H1 (cell line): ENCODE measurements around the gene SH2D2A. TPM values are rescaled to one million over a fixed set of nuclear protein-coding genes. Genes with fewer than 3 reads are reported as not detected.

Experiments
- CTCF ChIA-PET: fragments of 300-600 bp; sonication (Branson Sonifier 250); formaldehyde crosslinking; loops from one replicate; lab custom pipeline; 2021; ENCODE audit not compliant: partially characterized antibody; lab: Charles Lee
- POLR2A ChIA-PET: fragments of 300-600 bp; sonication (Branson Sonifier 250); formaldehyde crosslinking; loops from one replicate; lab custom pipeline; 2021; ENCODE audit warnings: inconsistent platforms; ENCODE audit not compliant: partially characterized antibody; lab: Charles Lee
- DNase-seq, 2 experiments: peaks; one replicate each; pipeline versions ENCODE4 v3.0.0 to v3.0.0-alpha.2; 2010 to 2022; ENCODE audit warnings: low spot score in 2 of 2, low read depth in 1 of 2, mixed read lengths in 1 of 2
- FAIRE-seq: peaks from 2 replicates; lab custom pipeline; 2011; peaks lifted over from hg19 to GRCh38; lab: Jason Lieb, UNC
- H2AFZ ChIP-seq: 2 replicates; pipeline ENCODE4 v1.8.1; 2012; ENCODE audit warnings: low read length, inconsistent platforms
- H2AK5ac ChIP-seq: 2 replicates; pipeline ENCODE4 v1.6.1; 2013; ENCODE audit warnings: low read depth, low read length
- H2BK120ac ChIP-seq: replicated peaks from 2 replicates; pipeline ENCODE3; 2013; ENCODE audit warnings: low read depth, low read length, inconsistent platforms
- H2BK12ac ChIP-seq: 2 replicates; pipeline ENCODE4 v1.6.1; 2013; ENCODE audit warnings: low read depth, low read length
- H2BK15ac ChIP-seq: 2 replicates; pipeline ENCODE4 v1.6.1; 2013; ENCODE audit warnings: low read length
- H2BK20ac ChIP-seq: 2 replicates; pipeline ENCODE4 v1.6.1; 2013; ENCODE audit warnings: low read length
- H2BK5ac ChIP-seq: 2 replicates; pipeline ENCODE4 v1.6.1; 2013; ENCODE audit warnings: low read depth, low read length
- H3K14ac ChIP-seq: 2 replicates; pipeline ENCODE4 v1.6.1; 2013; ENCODE audit warnings: inconsistent platforms; ENCODE audit not compliant: insufficient read length
- H3K18ac ChIP-seq: 2 replicates; pipeline ENCODE4 v1.6.1; 2013; ENCODE audit warnings: low read length; ENCODE audit errors: extremely low read depth
- H3K23ac ChIP-seq: 2 replicates; pipeline ENCODE4 v1.6.1; 2013; ENCODE audit warnings: inconsistent platforms; ENCODE audit not compliant: insufficient read length
- H3K23me2 ChIP-seq: 2 replicates; pipeline ENCODE4 v1.6.1; 2013; ENCODE audit warnings: low read depth, low read length
- H3K27ac ChIP-seq: 2 replicates; pipeline ENCODE4 v1.6.1; 2011; ENCODE audit warnings: low read depth, low read length, inconsistent platforms
- H3K27me3 ChIP-seq, 4 experiments: replicated peaks in 1 of 4; 1 replicate in 1 of 4; 2 replicates in 3 of 4; pipeline versions ENCODE4 v1.6.1 to v1.8.1; 2011 to 2013; ENCODE audit warnings: low read length in 3 of 4, mild to moderate bottlenecking in 3 of 4, inconsistent platforms in 2 of 4, mixed read lengths in 2 of 4, moderate library complexity in 1 of 4; ENCODE audit not compliant: control insufficient read depth in 3 of 4, insufficient read depth in 3 of 4; ENCODE audit errors: extremely low read depth in 1 of 4
- H3K36me3 ChIP-seq, 4 experiments: 2 replicates each; pipeline versions ENCODE4 v1.6.1 to v1.8.1; 2011 to 2013; ENCODE audit warnings: mild to moderate bottlenecking in 4 of 4, low read length in 3 of 4, moderate library complexity in 2 of 4, control low read depth in 1 of 4, inconsistent platforms in 1 of 4; ENCODE audit not compliant: insufficient read depth in 4 of 4, control insufficient read depth in 2 of 4
- H3K4ac ChIP-seq: replicated peaks from 2 replicates; pipeline ENCODE3; 2013; ENCODE audit warnings: low read length, low read depth, mixed read lengths, inconsistent platforms; ENCODE audit not compliant: insufficient read length
- H3K4me1 ChIP-seq, 4 experiments: replicated peaks in 1 of 4; 1 replicate in 1 of 4; 2 replicates in 3 of 4; pipeline versions ENCODE4 v1.6.1 to v1.8.1; 2011 to 2013; ENCODE audit warnings: low read length in 3 of 4, inconsistent platforms in 2 of 4, mixed read lengths in 1 of 4; ENCODE audit not compliant: insufficient read depth in 4 of 4, control insufficient read depth in 3 of 4
- H3K4me2 ChIP-seq, 2 experiments: 2 replicates each; pipeline versions ENCODE4 v1.6.1 to v1.8.1; 2011 to 2013; ENCODE audit warnings: low read depth in 2 of 2, low read length in 2 of 2, control low read depth in 1 of 2, inconsistent platforms in 1 of 2, mild to moderate bottlenecking in 1 of 2; ENCODE audit not compliant: insufficient read depth in 1 of 2
- H3K4me3 ChIP-seq, 4 experiments: fragments of 200-600, 300-600 bp in 1 of 4; sonication (generic), shearing (Covaris generic), sonication (Bioruptor Twin) in 1 of 4; 2 replicates each; pipeline versions ENCODE4 v1.5.1 to v1.8.1; 2011 to 2016; ENCODE audit warnings: low read length in 4 of 4, low read depth in 3 of 4, control low read depth in 2 of 4, inconsistent platforms in 2 of 4, mild to moderate bottlenecking in 2 of 4, mixed read lengths in 1 of 4, moderate library complexity in 1 of 4; ENCODE audit not compliant: insufficient read depth in 2 of 4; ENCODE audit errors: extremely low read depth in 1 of 4
- H3K56ac ChIP-seq: replicated peaks from 2 replicates; pipeline ENCODE3; 2013; ENCODE audit warnings: low read depth, mild to moderate bottlenecking, mixed read lengths, low read length, inconsistent platforms; ENCODE audit not compliant: insufficient read length
- H3K79me1 ChIP-seq: 2 replicates; pipeline ENCODE4 v1.6.1; 2013; ENCODE audit warnings: low read depth, low read length, control low read depth
- H3K79me2 ChIP-seq, 2 experiments: 2 replicates each; pipeline versions ENCODE4 v1.6.1 to v1.8.1; 2012 to 2013; ENCODE audit warnings: low read length in 2 of 2, mild to moderate bottlenecking in 2 of 2, inconsistent platforms in 1 of 2; ENCODE audit not compliant: insufficient read depth in 2 of 2, control insufficient read depth in 1 of 2
- H3K9ac ChIP-seq, 4 experiments: replicated peaks in 1 of 4; 1 replicate in 1 of 4; 2 replicates in 3 of 4; pipeline versions ENCODE4 v1.6.1 to v1.8.1; 2011 to 2013; ENCODE audit warnings: low read depth in 3 of 4, low read length in 3 of 4, control low read depth in 2 of 4, mild to moderate bottlenecking in 2 of 4, moderate library complexity in 2 of 4, inconsistent platforms in 1 of 4; ENCODE audit errors: extremely low read depth in 1 of 4
- H3K9me3 ChIP-seq, 2 experiments: 2 replicates each; pipeline versions ENCODE4 v1.6.1 to v1.8.1; 2012 to 2013; ENCODE audit warnings: mild to moderate bottlenecking in 2 of 2, moderate library complexity in 2 of 2, control low read depth in 1 of 2, inconsistent platforms in 1 of 2, low read depth in 1 of 2, low read length in 1 of 2, mixed read lengths in 1 of 2; ENCODE audit not compliant: insufficient read depth in 2 of 2
- H4K20me1 ChIP-seq, 2 experiments: replicated peaks in 1 of 2; 2 replicates each; pipeline versions ENCODE3 to v1.8.1; 2011 to 2013; ENCODE audit warnings: inconsistent platforms in 2 of 2, low read length in 2 of 2, mild to moderate bottlenecking in 1 of 2; ENCODE audit not compliant: insufficient read depth in 2 of 2, control insufficient read depth in 1 of 2
- H4K5ac ChIP-seq: 2 replicates; pipeline ENCODE4 v1.6.1; 2013; ENCODE audit warnings: low read length, low read depth, mixed read lengths, inconsistent platforms; ENCODE audit not compliant: insufficient read length
- H4K8ac ChIP-seq: 2 replicates; pipeline ENCODE4 v1.8.0; 2013; ENCODE audit warnings: mild to moderate bottlenecking, moderate library complexity, low read length, inconsistent platforms; ENCODE audit not compliant: insufficient read depth; ENCODE audit errors: extremely low read depth
- H4K91ac ChIP-seq: replicated peaks from 2 replicates; pipeline ENCODE3; 2013; ENCODE audit warnings: low read length, mixed read lengths, inconsistent platforms; ENCODE audit not compliant: insufficient read length
- SIN3A ChIP-seq, 2 experiments: IDR thresholded peaks in 1 of 2; conservative IDR thresholded peaks in 1 of 2; 2 replicates each; pipeline ENCODE4 v1.6.1; 2011 to 2012; ENCODE audit warnings: low read length in 2 of 2, improper control_type of control experiment in 1 of 2, low read depth in 1 of 2, mild to moderate bottlenecking in 1 of 2
- SP1 ChIP-seq: IDR thresholded peaks from 2 replicates; pipeline ENCODE4 v1.6.1; 2011; ENCODE audit warnings: low read depth, low read length
- SP2 ChIP-seq: IDR thresholded peaks from 2 replicates; pipeline ENCODE4 v1.6.1; 2012; ENCODE audit warnings: mild to moderate bottlenecking, low read length, inconsistent platforms
- TAF1 ChIP-seq: IDR thresholded peaks from 2 replicates; pipeline ENCODE4 v1.6.1; 2011; ENCODE audit warnings: mild to moderate bottlenecking, low read depth, low read length
- WGBS, 2 experiments: shearing (Covaris generic) in 1 of 2; methylation state at CpG; one replicate each; pipeline versions ENCODE4 v1.1.6 to v1.1.7; 2013 to 2015; ENCODE audit warnings: low lambda C conversion rate in 2 of 2, mixed read lengths in 2 of 2, inconsistent platforms in 1 of 2, low coverage in 1 of 2, missing lambda C conversion rate in 1 of 2; ENCODE audit not compliant: insufficient replicate concordance in 2 of 2, insufficient coverage in 1 of 2, insufficient read length in 1 of 2; ENCODE audit errors: extremely low coverage in 1 of 2, missing lambda C conversion rate in 1 of 2; 5-methylcytosine and 5-hydroxymethylcytosine counted together
- polyA plus RNA-seq, 7 experiments: library from polyadenylated mRNA; depleted of rRNA in 3 of 7; stranded (reverse) in 5 of 7; unstranded in 2 of 7; fragments of >200 nt in 5 of 7; fragments of 200-250 nt in 2 of 7; gene quantifications; 1 replicate in 5 of 7; 2 replicates in 1 of 7; 4 replicates in 1 of 7; pipeline versions ENCODE4 v1.2.1 to v1.2.3, GENCODE V29; 2011 to 2013; ENCODE audit warnings: missing spikeins in 2 of 7, mixed read lengths in 2 of 7
- total RNA-seq: library from RNA; stranded (reverse); fragmentation: NEBNext Ultra II Directional; extraction: Animal tissue kit (Norgen Biotek cat#: 25700); gene quantifications from 2 replicates; pipeline ENCODE4 v1.2.1, GENCODE V29; 2021

Gene SH2D2A
- total and polyA plus RNA-seq, 2 of the 8 experiments (the other 6 are each of a cell fraction or from before 2014, with no cell fraction given): 3.3 to 7.9 TPM

DNA sequence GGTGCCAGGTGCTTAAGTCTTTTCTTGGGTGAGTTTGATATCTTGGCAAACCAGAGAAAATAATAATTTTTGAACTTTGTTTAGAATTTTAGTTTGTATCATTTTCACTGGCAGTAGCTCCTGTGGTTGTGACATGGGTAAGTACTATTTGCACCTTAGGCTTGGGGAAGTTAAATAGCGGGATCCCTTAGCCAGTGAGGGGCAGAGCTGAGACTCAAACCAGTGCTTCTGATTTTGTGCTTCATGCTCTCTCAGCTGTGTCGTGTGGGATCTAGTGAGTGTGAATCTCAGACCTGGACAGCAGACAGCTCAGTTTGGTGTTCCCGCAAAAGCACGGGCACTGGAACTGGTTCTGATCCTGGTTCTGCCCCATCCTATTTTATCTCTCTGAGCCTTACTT, 39.7 kb downstream of the SH2D2A start:
- no peak overlapping the region for H2BK15ac ChIP-seq

More for the DNA sequence above, 39.7 kb downstream of the SH2D2A start:
- Histone ChIP-seq H2AFZ (no peak overlapping the region), H4K5ac (no peak overlapping the region), H3K4me3 (no peak overlapping the region), H3K14ac (no peak overlapping the region), H3K79me2 (peaks cover 11 to 87% of the 10 kb centered on the region in 2 experiments), H3K23ac (no peak overlapping the region), H3K9ac (0 out of 7 replicates have a peak overlapping the region, but pooled peaks of 1 of the 4 experiments have one; percentile 19), H3K27me3 (no peaks in the 10 kb centered on the region), H3K23me2 (no peaks in the 10 kb centered on the region), H4K20me1 (peaks cover 4 to 17% of the 10 kb centered on the region in 2 experiments), H2BK120ac (no peak overlapping the region), H3K79me1 (peaks cover 11% of the 10 kb centered on the region; the same call in 1 of the 2 replicates), H3K9me3 (no peaks in the 10 kb centered on the region), H3K56ac (no peak overlapping the region), H3K18ac (no peak overlapping the region), H3K27ac (no peak overlapping the region), H2BK12ac (no peak overlapping the region), H3K36me3 (peaks cover 0 to 12% (median 1%) of the 10 kb centered on the region in 4 experiments; a peak in 3 of 8 replicates), H3K4me1 (no peaks in the 10 kb centered on the region), H4K8ac (no peak overlapping the region), H3K4ac (no peak overlapping the region), H2AK5ac (no peak overlapping the region), H3K4me2 (no peak overlapping the region), H4K91ac (no peak overlapping the region), H2BK5ac (no peak overlapping the region), H2BK20ac (no peak overlapping the region)
- FAIRE-seq (no peak), DNase-seq (no peak)
- 92% methylated on average over 4 of the region's 4 CpGs; no CpG with 5 or more reads in 1 of the 2 experiments for WGBS, 2 experiments
- TF ChIP-seq SP1: no peak
- no peak for TF ChIP-seq TAF1
- TF ChIP-seq SP2: no peak
- no peak for TF ChIP-seq SIN3A (conservative IDR thresholded peaks at IDR 0.05 in 1 of 2, IDR thresholded peaks at IDR 0.05 in 1 of 2; ENCODE audit: low read depth in 1 of 2, low read length in 2 of 2)
- ChIA-PET CTCF (interaction anchor here (0.7 to 4.8 kb wide), 7 partner anchors 18 to 115 kb away, joined by 3 to 20 read pairs (median 3); no protein-coding TSS in a partner anchor), POLR2A (interaction anchor here (1.0 to 1.8 kb wide), 4 partner anchors 9 to 30 kb away, joined by 3 to 12 read pairs (median 5); partner anchors contain the start of genes HDGF and PRCC)
